ENCODE measurements around the gene GABRA4.

The GABRA4 gene

GRCh38 chr4:46924789-46925529 is 68.4 kb downstream of the GABRA4 start:
- no peak for DNase-seq

- no peak for DNase-seq
These were observed 71.2 kb downstream of the GABRA4 start for GRCh38 chr4:46922205-46922604.

- no peak for DNase-seq
These were observed 84.3 kb downstream of the GABRA4 start, which contains the start of gene COX7B2 for GRCh38 chr4:46909078-46909477. Gene COX7B2, minus strand, starts transcription at chr4:46909245. Its CDS starts 174,053 bp downstream, at chr4:46735192.

- no peak for DNase-seq
These were observed 85.2 kb downstream of the GABRA4 start for GRCh38 chr4:46908148-46908547.

- no peak for DNase-seq
These were observed 93.3 kb downstream of the GABRA4 start for GRCh38 chr4:46900082-46900481.

- no peak for DNase-seq
These were observed 98.6 kb downstream of the GABRA4 start for GRCh38 chr4:46894826-46895225.

GRCh38 chr4:46890056-46890455 is 103.3 kb downstream of the GABRA4 start:
- no peak for DNase-seq

- no peak for DNase-seq
These were observed 104.0 kb downstream of the GABRA4 start for GRCh38 chr4:46889410-46889809.

GRCh38 chr4:46886711-46887110 is 106.7 kb downstream of the GABRA4 start:
- DNase-seq = no peak

GRCh38 chr4:46878641-46879040 is 114.7 kb downstream of the GABRA4 start:
- DNase-seq = no peak

GRCh38 chr4:46874811-46875210 is 118.6 kb downstream of the GABRA4 start:
- DNase-seq = no peak

- no peak for DNase-seq
These were observed 123.0 kb downstream of the GABRA4 start for GRCh38 chr4:46870411-46870810.

Data from NCI-H146 (cell line).